Activated naive CD4-positive, alpha-beta T cell treated with anti-CD3 and anti-CD28 coated beads, Interleukin-2, amount 10 ng/mL, durations not matched to agents 7 days and 5 days (primary cell): ENCODE measurements around the gene FOXRED2.

Source experiments
- CTCF ChIA-PET: fragments of 350-600 bp; sonication (Branson Sonifier 250); formaldehyde crosslinking; loops from one replicate; lab custom pipeline; 2021; ENCODE audit warnings: antibody characterized with exemption; lab: Charles Lee
- DNase-seq: peaks from one replicate; pipeline ENCODE4 v3.0.0-alpha.2; 2020
- H3K27ac Mint-ChIP-seq: one replicate; pipeline ENCODE4 v1.8.0; 2021; ENCODE audit warnings: mild to moderate bottlenecking, moderate library complexity, mixed read lengths
- H3K27me3 Mint-ChIP-seq: one replicate; pipeline ENCODE4 v1.8.0; 2021; ENCODE audit warnings: mild to moderate bottlenecking, mixed read lengths
- H3K36me3 Mint-ChIP-seq: one replicate; pipeline ENCODE4 v1.8.0; 2021; ENCODE audit warnings: mixed read lengths
- H3K4me1 Mint-ChIP-seq: one replicate; pipeline ENCODE4 v1.8.0; 2021; ENCODE audit warnings: mixed read lengths
- H3K4me3 Mint-ChIP-seq: one replicate; pipeline ENCODE4 v1.8.0; 2021; ENCODE audit warnings: mild to moderate bottlenecking, moderate library complexity, mixed read lengths
- H3K9me3 Mint-ChIP-seq: one replicate; pipeline ENCODE4 v1.8.0; 2021; ENCODE audit warnings: mixed read lengths

Gene FOXRED2

DNA sequence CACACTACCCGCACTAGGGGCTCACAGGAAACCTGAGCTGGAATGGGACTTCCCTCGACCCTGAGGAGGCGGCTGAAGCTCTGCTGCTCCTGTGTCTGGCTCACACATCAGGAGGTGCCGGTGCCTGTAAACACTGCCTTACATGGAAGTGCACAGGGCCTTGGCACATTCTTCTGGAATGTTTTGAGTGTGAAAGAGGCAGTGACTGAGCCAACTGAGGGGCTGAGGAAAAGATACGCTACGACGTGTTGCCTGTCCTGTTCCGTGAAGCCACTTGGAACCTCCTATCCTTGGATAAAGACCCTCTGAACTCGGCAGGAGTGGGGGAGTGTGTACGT lies 35.9 kb downstream of the FOXRED2 start:
- Mint-ChIP-seq H3K9me3 (no peaks in the 10 kb centered on the region), H3K27ac (no peak overlapping the region), H3K36me3 (peaks cover 43% of the 10 kb centered on the region), H3K4me3 (no peak overlapping the region), H3K4me1 (peaks cover 38% of the 10 kb centered on the region), H3K27me3 (no peaks in the 10 kb centered on the region)
- DNase-seq = no peak
- CTCF ChIA-PET = interaction anchor here (1.0 to 5.3 kb wide), 19 partner anchors 9 to 185 kb away, joined by 3 to 88 read pairs (median 5); no protein-coding TSS in a partner anchor

DNA sequence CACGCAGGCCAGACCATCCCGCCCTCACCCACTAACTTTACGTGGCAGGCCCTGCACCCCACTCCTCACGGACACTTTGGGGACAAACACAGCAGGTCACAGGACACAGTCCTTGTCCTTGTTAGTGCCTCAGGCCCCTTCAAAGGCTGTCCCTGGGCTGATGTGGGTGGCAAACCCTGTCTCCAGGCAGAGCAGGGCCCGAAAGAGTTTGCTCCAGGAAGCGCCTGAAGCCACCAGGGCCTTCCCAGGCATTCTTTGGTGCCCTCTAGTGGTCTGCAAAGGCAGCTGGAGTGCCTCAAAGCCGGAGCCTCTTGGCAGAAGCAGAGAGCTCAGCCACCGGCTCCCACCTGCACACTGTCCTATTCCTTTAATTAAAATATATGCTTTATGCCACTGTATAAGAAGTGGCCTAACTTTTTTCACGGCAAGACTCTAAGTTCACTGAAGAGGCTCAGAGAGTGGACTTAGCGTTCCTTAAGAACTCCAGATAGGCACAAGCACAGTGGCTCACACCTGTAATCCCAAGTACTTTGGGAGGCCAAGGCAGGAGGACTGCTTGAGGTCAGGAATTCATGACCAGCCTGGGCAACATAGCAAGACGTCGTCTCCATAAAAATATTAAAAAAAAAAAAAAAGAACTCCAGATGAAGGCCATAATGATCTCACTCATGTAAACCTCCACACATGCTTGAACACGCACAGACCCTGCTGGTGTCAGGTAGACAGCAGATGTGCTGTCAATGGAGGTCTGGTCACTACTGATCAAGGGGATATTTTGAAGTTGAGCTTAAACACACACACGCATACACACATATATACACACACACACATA lies 36.5 kb downstream of the FOXRED2 start:
- H3K27me3 Mint-ChIP-seq = no peaks in the 10 kb centered on the region
- CTCF ChIA-PET = interaction anchor here (0.6 to 5.3 kb wide), 29 partner anchors 8 to 231 kb away, joined by 3 to 88 read pairs (median 4); partner anchors contain the start of gene APOL2
- H3K9me3 Mint-ChIP-seq = no peaks in the 10 kb centered on the region
- peaks cover 35% of the 10 kb centered on the region for H3K4me1 Mint-ChIP-seq
- DNase-seq = peak; percentile 90
- H3K27ac Mint-ChIP-seq = peak overlapping the region; percentile 52
- H3K4me3 Mint-ChIP-seq = no peak overlapping the region
- peaks cover 40% of the 10 kb centered on the region for H3K36me3 Mint-ChIP-seq

DNA sequence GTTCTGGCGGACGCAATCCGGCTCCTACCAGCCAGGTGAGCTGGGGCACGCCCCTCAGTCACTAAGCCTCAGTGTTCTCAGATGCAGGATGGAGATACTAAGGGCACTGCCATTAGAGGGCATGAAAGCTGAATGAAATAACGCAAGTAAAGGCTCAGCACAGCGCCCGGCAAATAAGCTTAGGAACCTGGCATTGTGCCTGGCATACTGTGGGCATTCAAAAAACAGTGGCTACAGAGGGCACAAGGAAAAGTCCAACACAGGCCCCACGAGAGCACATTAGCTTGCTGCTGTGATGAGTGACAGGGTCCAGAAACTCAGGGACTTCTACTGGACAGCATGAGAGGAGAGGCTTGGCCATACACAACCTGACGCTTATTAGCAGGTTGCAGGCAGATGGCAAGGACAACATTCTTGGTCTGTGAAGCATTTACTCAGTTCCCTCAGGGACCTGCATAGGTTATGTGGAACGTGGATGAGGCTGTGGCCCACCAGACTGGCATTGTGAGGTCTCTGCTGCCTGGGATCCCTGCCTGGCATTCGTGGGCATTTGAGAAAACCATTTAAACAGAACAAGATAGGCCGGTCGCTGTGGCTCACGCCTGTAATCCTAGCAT lies 37.6 kb downstream of the FOXRED2 start:
- H3K27ac Mint-ChIP-seq = no peak overlapping the region
- CTCF ChIA-PET = interaction anchor here (0.8 to 5.3 kb wide), 9 partner anchors 99 to 169 kb away, joined by 3 to 88 read pairs (median 9); no protein-coding TSS in a partner anchor
- H3K9me3 Mint-ChIP-seq = no peaks in the 10 kb centered on the region
- peaks cover 31% of the 10 kb centered on the region for H3K36me3 Mint-ChIP-seq
- no peak for DNase-seq
- H3K27me3 Mint-ChIP-seq = no peaks in the 10 kb centered on the region
- peaks cover 35% of the 10 kb centered on the region for H3K4me1 Mint-ChIP-seq
- H3K4me3 Mint-ChIP-seq = no peak overlapping the region

DNA sequence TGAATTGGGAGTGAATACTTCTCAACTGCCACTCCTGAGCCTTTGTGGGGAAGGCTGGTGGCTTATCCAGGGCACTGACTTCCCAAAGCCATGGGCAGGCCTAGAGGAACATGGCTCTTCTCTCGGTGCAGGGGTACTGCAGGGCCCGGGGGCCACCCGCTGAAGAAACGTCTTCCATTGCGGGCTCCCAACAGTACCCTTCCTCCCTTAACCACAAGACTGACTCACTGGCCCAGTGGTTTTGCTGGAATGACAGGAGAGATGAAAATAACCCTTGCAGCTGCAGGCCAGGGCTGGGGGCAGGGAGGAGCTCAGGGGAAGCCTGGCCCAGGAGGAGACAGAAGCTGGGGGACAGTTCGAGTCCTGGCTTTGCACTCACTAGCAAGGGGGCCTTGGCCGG lies 38.9 kb downstream of the FOXRED2 start:
- peaks cover 35% of the 10 kb centered on the region for H3K4me1 Mint-ChIP-seq
- no peak for DNase-seq
- peaks cover 28% of the 10 kb centered on the region for H3K36me3 Mint-ChIP-seq
- CTCF ChIA-PET = interaction anchor here (0.6 to 5.3 kb wide), 5 partner anchors 8 to 168 kb away, joined by 3 to 88 read pairs (median 5); no protein-coding TSS in a partner anchor
- H3K9me3 Mint-ChIP-seq = no peaks in the 10 kb centered on the region
- H3K4me3 Mint-ChIP-seq = no peak overlapping the region
- no peaks in the 10 kb centered on the region for H3K27me3 Mint-ChIP-seq
- H3K27ac Mint-ChIP-seq = no peak overlapping the region

DNA sequence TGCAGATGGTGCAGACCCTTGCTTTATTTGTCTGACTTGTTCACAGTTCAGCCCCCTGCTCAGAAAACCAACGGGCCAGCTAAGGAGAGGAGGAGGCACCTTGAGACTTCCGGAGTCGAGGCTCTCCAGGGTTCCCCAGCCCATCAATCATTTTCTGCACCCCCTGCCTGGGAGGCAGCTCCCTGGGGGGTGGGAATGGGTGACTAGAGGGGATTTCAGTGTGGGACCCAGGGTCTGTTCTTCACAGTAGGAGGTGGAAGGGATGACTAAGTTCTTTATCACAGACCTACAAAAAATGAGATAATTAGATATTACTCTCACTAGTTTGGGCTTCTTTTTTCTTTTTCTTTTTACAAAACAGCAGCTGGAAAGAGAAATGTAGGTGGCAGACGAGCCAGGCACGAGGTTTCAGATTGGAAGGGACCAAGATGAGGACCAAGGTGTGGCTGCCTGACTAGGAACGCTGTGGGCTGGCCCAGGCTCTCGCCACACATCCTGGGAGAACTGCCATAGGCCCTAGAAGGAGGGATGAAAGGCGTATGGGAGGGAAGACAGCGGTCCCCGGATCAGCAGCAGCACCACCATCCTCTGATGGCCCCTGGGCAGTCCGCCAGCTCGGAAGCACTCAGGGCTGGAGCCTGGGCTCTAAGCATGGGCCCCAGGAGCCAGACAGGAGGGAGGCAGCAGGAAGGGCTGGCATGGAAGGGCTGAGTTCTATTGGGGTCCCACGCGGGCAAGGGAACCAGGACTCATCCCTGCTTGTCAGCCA lies 39.6 kb downstream of the FOXRED2 start:
- Mint-ChIP-seq H3K4me3 (no peak overlapping the region), H3K9me3 (no peaks in the 10 kb centered on the region), H3K36me3 (peaks cover 23% of the 10 kb centered on the region), H3K4me1 (peaks cover 38% of the 10 kb centered on the region), H3K27me3 (peaks cover 1% of the 10 kb centered on the region), H3K27ac (peak overlapping the region; percentile 64)
- CTCF ChIA-PET = interaction anchor here (1.5 to 5.3 kb wide), 3 partner anchors 102 to 167 kb away, joined by 5 to 88 read pairs (median 30); no protein-coding TSS in a partner anchor
- DNase-seq = no peak

DNA sequence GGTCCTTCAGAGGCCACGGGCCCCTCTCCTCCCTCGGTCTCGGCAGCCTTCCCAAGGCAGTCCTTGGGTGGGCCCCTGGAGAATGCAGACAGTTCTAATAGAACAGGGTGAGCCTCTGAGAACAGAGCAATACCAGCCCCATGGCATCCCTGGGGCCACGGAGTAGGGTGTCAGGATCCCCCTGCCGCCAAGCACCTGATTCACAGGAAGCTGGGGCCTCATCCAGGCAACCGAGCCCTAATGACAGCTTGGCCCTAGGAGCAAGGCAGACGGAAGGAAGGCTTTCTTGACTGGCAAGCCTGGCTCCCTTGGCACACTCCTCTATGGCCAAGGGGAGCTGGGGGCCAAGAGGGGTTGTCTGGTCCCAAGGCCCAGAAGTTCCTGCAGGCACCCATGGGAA lies 40.6 kb downstream of the FOXRED2 start:
- H3K27ac Mint-ChIP-seq = no peak overlapping the region
- CTCF ChIA-PET = interaction anchor here (1.4 to 4.8 kb wide), 2 partner anchors 132 to 166 kb away, joined by 3 to 30 read pairs; no protein-coding TSS in a partner anchor
- peaks cover 4% of the 10 kb centered on the region for H3K27me3 Mint-ChIP-seq

DNA sequence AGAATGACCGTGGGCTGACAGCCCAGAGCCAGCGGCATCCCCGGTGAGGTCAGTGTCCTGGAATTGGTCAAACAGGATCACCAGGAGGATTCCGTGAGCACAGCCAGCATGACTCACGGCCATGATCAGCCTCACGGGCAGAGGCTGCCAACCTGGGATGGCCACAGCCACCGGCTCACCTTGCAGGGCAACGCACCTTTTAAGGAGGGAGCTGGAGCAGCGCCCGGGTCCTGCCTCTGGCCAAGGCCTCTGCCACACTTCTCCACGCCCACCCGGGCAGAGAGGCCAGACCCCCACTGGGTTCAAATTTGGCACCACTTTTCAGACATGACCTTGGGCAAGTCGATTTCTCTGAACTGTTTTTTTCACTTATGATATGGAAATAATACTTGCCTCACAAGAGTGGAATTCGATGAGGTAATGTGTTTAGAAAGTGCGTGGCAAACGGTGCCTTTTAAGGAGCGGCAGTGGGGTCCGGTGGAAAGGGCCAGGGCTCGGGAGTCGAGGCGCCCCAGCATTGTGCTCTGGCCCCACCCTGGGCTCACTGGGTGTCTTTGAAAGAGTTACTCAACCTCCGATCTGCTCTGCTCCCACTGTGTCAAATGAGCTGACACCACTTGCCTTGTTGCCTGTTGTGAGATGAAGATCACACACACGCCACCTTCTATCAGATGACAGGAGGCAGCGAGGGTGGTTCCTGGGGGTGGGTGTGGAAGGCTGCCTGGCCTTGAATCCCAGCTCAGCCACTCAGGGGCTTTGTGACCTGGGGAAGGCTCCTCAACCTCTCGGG lies 41.4 kb downstream of the FOXRED2 start:
- no peaks in the 10 kb centered on the region for H3K9me3 Mint-ChIP-seq
- CTCF ChIA-PET = interaction anchor here (1.4 kb wide), 1 partner anchor 165 kb away, joined by 3 read pairs; no protein-coding TSS in a partner anchor

More for the DNA sequence above, 40.6 kb downstream of the FOXRED2 start:
- H3K4me3 Mint-ChIP-seq = no peak overlapping the region
- H3K4me1 Mint-ChIP-seq = peaks cover 38% of the 10 kb centered on the region
- H3K36me3 Mint-ChIP-seq = peaks cover 19% of the 10 kb centered on the region
- no peaks in the 10 kb centered on the region for H3K9me3 Mint-ChIP-seq
- DNase-seq = no peak

DNA sequence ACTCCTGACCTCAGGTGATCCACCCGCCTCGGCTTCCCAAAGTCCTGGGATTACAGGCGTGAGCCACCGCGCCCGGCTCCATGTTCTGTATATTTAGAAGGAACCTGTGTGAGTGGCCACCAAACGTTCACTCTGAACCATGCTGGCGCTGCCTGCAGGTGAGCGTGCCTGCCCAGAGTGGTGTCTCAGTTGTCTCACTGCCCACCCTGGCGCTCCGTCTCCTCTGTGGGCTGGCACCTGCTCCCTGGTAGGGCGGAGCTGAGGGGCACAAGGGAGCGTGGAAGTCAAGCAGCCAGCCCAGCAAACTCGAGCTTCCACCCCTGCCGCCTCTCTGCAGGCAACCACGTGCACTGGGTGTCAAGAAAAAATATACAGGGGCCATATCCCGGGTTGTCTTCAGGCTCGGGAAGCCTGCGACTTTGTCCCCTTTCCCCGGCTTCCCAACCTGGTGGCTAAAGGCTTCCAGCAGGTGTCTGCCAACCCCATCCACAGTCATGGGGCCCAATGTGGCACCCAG lies 42.1 kb downstream of the FOXRED2 start:
- DNase-seq = no peak
- Mint-ChIP-seq H3K27me3 (peaks cover 4% of the 10 kb centered on the region), H3K9me3 (no peaks in the 10 kb centered on the region), H3K27ac (no peak overlapping the region), H3K36me3 (peaks cover 9% of the 10 kb centered on the region), H3K4me1 (peaks cover 27% of the 10 kb centered on the region), H3K4me3 (no peak overlapping the region)
- CTCF ChIA-PET = no interaction called here

More for the DNA sequence above, 41.4 kb downstream of the FOXRED2 start:
- peaks cover 4% of the 10 kb centered on the region for H3K27me3 Mint-ChIP-seq
- no peak overlapping the region for H3K4me3 Mint-ChIP-seq
- H3K4me1 Mint-ChIP-seq = peaks cover 34% of the 10 kb centered on the region
- H3K27ac Mint-ChIP-seq = peak overlapping the region; percentile 11
- DNase-seq = no peak
- H3K36me3 Mint-ChIP-seq = peaks cover 14% of the 10 kb centered on the region

DNA sequence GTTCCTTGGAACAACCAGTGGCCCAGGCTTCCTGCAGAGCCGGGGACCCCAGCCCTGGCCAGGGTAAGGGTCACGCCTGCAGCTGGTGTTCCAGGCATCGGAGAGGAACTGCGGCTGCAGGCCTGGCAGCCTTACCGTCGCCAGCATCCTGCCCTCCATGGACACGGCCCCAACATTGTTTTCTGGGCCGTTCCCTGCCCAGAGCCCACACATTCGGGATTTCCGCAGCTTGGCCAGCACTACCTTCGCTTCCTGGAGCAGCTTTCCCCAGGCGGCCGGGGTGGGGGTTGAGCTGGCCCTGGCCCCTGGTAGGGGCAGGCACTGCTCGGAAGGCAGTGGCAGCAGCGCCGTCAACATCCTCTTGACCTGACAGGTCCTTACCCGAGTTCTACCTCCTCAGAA lies 43.1 kb downstream of the FOXRED2 start:
- CTCF ChIA-PET = no interaction called here
- Mint-ChIP-seq H3K4me3 (no peak overlapping the region), H3K27ac (no peak overlapping the region)

DNA sequence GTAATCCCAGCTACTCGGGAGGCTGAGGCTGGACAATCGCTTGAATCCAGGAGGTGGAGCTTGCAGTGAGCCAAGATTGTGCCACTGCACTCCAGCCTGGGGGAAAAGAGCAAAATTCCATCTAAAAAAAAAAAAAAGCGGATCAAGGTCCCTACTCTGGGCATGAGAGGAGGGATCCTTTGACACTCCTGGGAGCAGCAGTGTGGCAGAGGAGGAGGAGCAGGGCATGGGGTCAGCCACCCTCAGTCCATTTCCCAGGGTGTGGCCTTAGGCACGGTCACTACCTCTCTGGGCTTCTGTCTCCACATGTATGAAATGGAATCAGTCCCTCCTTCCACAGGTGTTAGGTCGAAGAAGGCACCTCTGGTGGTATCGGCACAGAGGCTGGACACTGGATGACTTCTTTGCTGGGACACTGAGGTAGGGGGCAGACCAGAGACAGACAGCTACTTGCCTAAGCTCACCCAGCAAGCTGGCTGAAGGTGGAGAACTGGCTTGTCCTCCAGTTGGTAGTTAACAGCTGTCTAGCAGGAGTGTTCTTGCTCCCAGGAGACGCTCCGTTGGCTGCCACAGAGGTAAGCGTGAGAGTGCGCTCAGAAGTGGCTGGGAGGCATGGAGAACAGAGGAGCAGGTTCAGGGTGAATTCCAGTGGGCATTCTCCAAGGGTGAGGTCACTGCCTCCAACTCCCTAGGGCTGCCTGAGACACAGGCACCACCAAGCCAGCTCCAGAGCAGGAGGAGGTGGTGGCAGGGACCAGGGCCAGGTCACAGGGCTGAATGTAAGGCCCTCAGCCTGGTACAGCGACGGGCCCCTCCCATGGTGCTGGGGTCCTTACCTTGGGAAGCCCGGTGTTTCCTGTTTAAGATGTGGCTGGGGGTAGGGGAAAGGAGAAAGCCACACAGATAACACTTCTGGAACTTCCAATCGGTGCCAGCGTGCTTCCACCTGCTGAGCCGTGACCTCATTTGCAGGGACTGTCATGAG lies 44.9 kb downstream of the FOXRED2 start:
- Mint-ChIP-seq H3K27me3 (peaks cover 4% of the 10 kb centered on the region), H3K27ac (no peak overlapping the region), H3K4me3 (no peak overlapping the region), H3K9me3 (no peaks in the 10 kb centered on the region), H3K36me3 (peaks cover 5% of the 10 kb centered on the region), H3K4me1 (peaks cover 27% of the 10 kb centered on the region)
- CTCF ChIA-PET = interaction anchor here (0.6 to 0.8 kb wide), 2 partner anchors 9 to 185 kb away, joined by 3 to 4 read pairs; no protein-coding TSS in a partner anchor
- no peak for DNase-seq

More for the DNA sequence above, 43.1 kb downstream of the FOXRED2 start:
- peaks cover 4% of the 10 kb centered on the region for H3K27me3 Mint-ChIP-seq
- H3K9me3 Mint-ChIP-seq = no peaks in the 10 kb centered on the region
- no peak for DNase-seq
- H3K36me3 Mint-ChIP-seq = peaks cover 9% of the 10 kb centered on the region
- H3K4me1 Mint-ChIP-seq = peaks cover 25% of the 10 kb centered on the region

DNA sequence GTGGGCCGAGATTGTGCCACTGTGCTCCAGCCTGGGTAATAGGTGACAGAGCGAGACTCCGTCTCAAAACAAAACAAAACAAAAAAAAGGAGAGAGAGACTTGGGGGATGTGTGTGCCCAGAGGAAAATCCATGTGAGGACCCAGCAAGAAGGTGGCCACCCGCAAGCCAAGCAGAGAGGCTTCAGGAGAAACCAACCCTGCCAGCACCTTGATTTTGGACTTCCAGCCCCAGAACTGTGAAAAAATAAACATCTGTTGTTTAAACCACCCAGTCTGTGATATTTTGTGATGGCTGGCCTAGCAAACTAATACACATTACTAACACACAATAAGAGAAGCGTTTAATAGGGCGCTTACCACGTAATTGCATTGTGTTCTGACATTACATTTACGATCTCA lies 46.6 kb downstream of the FOXRED2 start:
- CTCF ChIA-PET = no interaction called here
- Mint-ChIP-seq H3K9me3 (no peaks in the 10 kb centered on the region), H3K4me1 (peaks cover 33% of the 10 kb centered on the region), H3K4me3 (no peak overlapping the region), H3K36me3 (no peaks in the 10 kb centered on the region), H3K27me3 (peaks cover 4% of the 10 kb centered on the region), H3K27ac (no peak overlapping the region)
- no peak for DNase-seq
